SK-N-SH treated with all-trans-retinoic acid at 6 μM for 48 hours (cell line): Measurements from ENCODE around the gene SDC1.

Source experiments
- ATAC-seq: fragments of 200-7000 bp; cut with Tn5 transposase; 3 replicates; pipeline ENCODE4 v1.9.1; 2020; ENCODE audit warnings: mild to moderate bottlenecking, moderate library complexity
- ARNTL ChIP-seq: fragments of 450-650 bp; formaldehyde crosslinking; IDR thresholded peaks from 2 replicates; pipeline ENCODE4 v1.5.0; 2020; ENCODE audit warnings: low read depth, mild to moderate bottlenecking, moderate library complexity, borderline replicate concordance
- BACH2 ChIP-seq: fragments of 250-450 bp; sonication (Bioruptor Pico); IDR thresholded peaks from 2 replicates; pipeline ENCODE4 v1.9.0; 2021; ENCODE audit warnings: mild to moderate bottlenecking, borderline replicate concordance
- CSDC2 ChIP-seq: fragments of 250-450 bp; sonication (Bioruptor Pico); IDR thresholded peaks from 2 replicates; pipeline ENCODE4 v1.5.0; 2020; ENCODE audit warnings: mild to moderate bottlenecking, moderate library complexity
- CSRNP3 ChIP-seq: fragments of 250-450 bp; sonication (Bioruptor Pico); IDR thresholded peaks from 2 replicates; pipeline ENCODE4 v1.5.1; 2021; ENCODE audit warnings: mild to moderate bottlenecking, moderate library complexity
- ESRRG ChIP-seq: fragments of 250-450 bp; sonication (Bioruptor Pico); IDR thresholded peaks from 2 replicates; pipeline ENCODE4 v1.6.1; 2021; ENCODE audit warnings: mild to moderate bottlenecking
- GLIS3 ChIP-seq: fragments of 250-450 bp; sonication (Bioruptor Pico); IDR thresholded peaks from 2 replicates; pipeline ENCODE4 v1.5.0; 2020; ENCODE audit warnings: mild to moderate bottlenecking, moderate library complexity
- ISL1 ChIP-seq: fragments of 250-450 bp; sonication (Bioruptor Pico); IDR thresholded peaks from 2 replicates; pipeline ENCODE4 v2.1.2; 2022; ENCODE audit warnings: mild to moderate bottlenecking, moderate library complexity
- PATZ1 ChIP-seq: fragments of 250-450 bp; sonication (Bioruptor Pico); IDR thresholded peaks from 2 replicates; pipeline ENCODE4 v1.8.0; 2020; ENCODE audit warnings: mild to moderate bottlenecking, moderate library complexity, borderline replicate concordance
- POU6F1 ChIP-seq: fragments of 250-450 bp; sonication (Bioruptor Pico); IDR thresholded peaks from 2 replicates; pipeline ENCODE4 v1.8.0; 2021; ENCODE audit warnings: low read depth, mild to moderate bottlenecking, moderate library complexity, borderline replicate concordance
- PPARA ChIP-seq: fragments of 250-450 bp; sonication (Bioruptor Pico); IDR thresholded peaks from 2 replicates; pipeline ENCODE4 v1.5.0; 2020; ENCODE audit warnings: mild to moderate bottlenecking, borderline replicate concordance
- RARB ChIP-seq: fragments of 250-450 bp; sonication (Bioruptor Pico); IDR thresholded peaks from 2 replicates; pipeline ENCODE4 v1.8.0; 2021; ENCODE audit warnings: mild to moderate bottlenecking, moderate library complexity
- SNAI2 ChIP-seq: fragments of 250-450 bp; sonication (Bioruptor Pico); IDR thresholded peaks from 2 replicates; pipeline ENCODE4 v1.5.0; 2020; ENCODE audit warnings: mild to moderate bottlenecking, moderate library complexity
- TCF4 ChIP-seq: fragments of 250-450 bp; sonication (Bioruptor Pico); IDR thresholded peaks from 2 replicates; pipeline ENCODE4 v1.8.0; 2021; ENCODE audit warnings: mild to moderate bottlenecking, moderate library complexity, borderline replicate concordance
- TOX ChIP-seq: fragments of 250-450 bp; sonication (Bioruptor Pico); IDR thresholded peaks from 2 replicates; pipeline ENCODE4 v1.8.0; 2021; ENCODE audit warnings: mild to moderate bottlenecking, moderate library complexity, borderline replicate concordance
- TSHZ2 ChIP-seq: fragments of 250-450 bp; sonication (Bioruptor Pico); IDR thresholded peaks from 2 replicates; pipeline ENCODE4 v1.5.0; 2020; ENCODE audit warnings: mild to moderate bottlenecking, moderate library complexity
- ZC3H10 ChIP-seq: fragments of 250-450 bp; sonication (Bioruptor Pico); IDR thresholded peaks from 2 replicates; pipeline ENCODE4 v1.5.1; 2021; ENCODE audit warnings: mild to moderate bottlenecking, moderate library complexity
- ZFP3 ChIP-seq: fragments of 250-450 bp; sonication (Bioruptor Pico); IDR thresholded peaks from 2 replicates; pipeline ENCODE4 v1.5.0; 2020; ENCODE audit warnings: mild to moderate bottlenecking, moderate library complexity
- ZNF565 ChIP-seq: fragments of 450-650 bp; formaldehyde crosslinking; conservative IDR thresholded peaks from 2 replicates; pipeline ENCODE4 v1.5.0; 2020; ENCODE audit warnings: low read depth, mild to moderate bottlenecking, moderate library complexity
- ZNF70 ChIP-seq: fragments of 450-650 bp; formaldehyde crosslinking; IDR thresholded peaks from 2 replicates; pipeline ENCODE4 v1.5.0; 2020; ENCODE audit warnings: mild to moderate bottlenecking, moderate library complexity
- ZNF8 ChIP-seq: fragments of 450-650 bp; formaldehyde crosslinking; IDR thresholded peaks from 2 replicates; pipeline ENCODE4 v1.5.0; 2020; ENCODE audit warnings: mild to moderate bottlenecking, moderate library complexity

The SDC1 gene

GRCh38 chr2:20178249-20178607 lies 46.7 kb downstream of the SDC1 start (continued):
- TF ChIP-seq ZNF8 (CRISPR knock-in tag) = no peak
- no peak for TF ChIP-seq ESRRG (CRISPR knock-in tag)
- TF ChIP-seq TCF4 (CRISPR knock-in tag) = no peak
- no peak for TF ChIP-seq ZC3H10 (CRISPR knock-in tag)
- TF ChIP-seq ARNTL = no peak
- no peak for TF ChIP-seq ZNF565 (CRISPR knock-in tag)
- TF ChIP-seq ISL1 (CRISPR knock-in tag) = no peak

- no peak for TF ChIP-seq BACH2
- no peak for TF ChIP-seq ZFP3 (CRISPR knock-in tag)
- no peak for TF ChIP-seq ZNF70 (CRISPR knock-in tag)
- TF ChIP-seq, all 23 proteins: peak for 0
- no peak for ATAC-seq
These were observed 47.2 kb downstream of the SDC1 start for GRCh38 chr2:20177556-20178248.

GRCh38 chr2:20176760-20177159 lies 48.2 kb downstream of the SDC1 start:
- TF ChIP-seq RARB (CRISPR knock-in tag) (no peak), ISL1 (CRISPR knock-in tag) (no peak), ZNF70 (CRISPR knock-in tag) (no peak), ZC3H10 (CRISPR knock-in tag) (no peak), TSHZ2 (no peak), GLIS3 (CRISPR knock-in tag) (no peak), PATZ1 (CRISPR knock-in tag) (no peak), CSRNP3 (no peak), CSDC2 (CRISPR knock-in tag) (no peak), ZNF565 (CRISPR knock-in tag) (no peak), ARNTL (no peak), SNAI2 (CRISPR knock-in tag) (no peak)
- no peak for ATAC-seq

GRCh38 chr2:20175931-20176330 lies 49.0 kb downstream of the SDC1 start:
- ATAC-seq = no peak

More at GRCh38 chr2:20175931-20176330, 49.0 kb downstream of the SDC1 start:
- TF ChIP-seq POU6F1 (CRISPR knock-in tag) = no peak
- TF ChIP-seq TOX (CRISPR knock-in tag) = no peak
- TF ChIP-seq PPARA = no peak
- TF ChIP-seq ESRRG (CRISPR knock-in tag) = no peak
- no peak for TF ChIP-seq ZFP3 (CRISPR knock-in tag)
- TF ChIP-seq ZC3H10 (CRISPR knock-in tag) = no peak
- TF ChIP-seq, all 23 proteins: peak for 0
